Endothelial cell of hepatic sinusoid (primary cell): ENCODE results near the gene SYTL3.

Experiments used
- in situ Hi-C: cut with HindIII; loops from 2 replicates; pipeline ENCODE4 v1.10.0; 2017; ENCODE audit warnings: low sequenced_read_pairs

The SYTL3 gene

GRCh38 chr6:158755636-158756035 lies 105.8 kb downstream of the SYTL3 start:
- in situ Hi-C loops = loop anchor here (5.0 kb wide), 1 partner anchor 48 kb away; no protein-coding TSS in a partner anchor

- in situ Hi-C loops = loop anchor here (5.0 kb wide), 1 partner anchor 49 kb away; no protein-coding TSS in a partner anchor
These were observed 106.3 kb downstream of the SYTL3 start for GRCh38 chr6:158756126-158756525.

GRCh38 chr6:158756977-158757752 lies 107.3 kb downstream of the SYTL3 start:
- in situ Hi-C loops = loop anchor here (5.0 kb wide), 1 partner anchor 50 kb away; no protein-coding TSS in a partner anchor

- in situ Hi-C loops = loop anchor here (5.0 kb wide), 1 partner anchor 50 kb away; no protein-coding TSS in a partner anchor
These were observed 107.9 kb downstream of the SYTL3 start for GRCh38 chr6:158757753-158758090.

- in situ Hi-C loops = loop anchor here (5.0 kb wide), 1 partner anchor 51 kb away; no protein-coding TSS in a partner anchor
These were observed 108.6 kb downstream of the SYTL3 start for GRCh38 chr6:158758451-158758860.

GRCh38 chr6:158758941-158759479 lies 109.2 kb downstream of the SYTL3 start:
- in situ Hi-C loops = loop anchor here (5.0 kb wide), 1 partner anchor 52 kb away; no protein-coding TSS in a partner anchor

GRCh38 chr6:158759966-158760617 lies 110.2 kb downstream of the SYTL3 start:
- in situ Hi-C loops = loop anchor here (5.0 kb wide), 1 partner anchor 53 kb away; no protein-coding TSS in a partner anchor

GRCh38 chr6:158760618-158761250 lies 110.9 kb downstream of the SYTL3 start:
- in situ Hi-C loops = no loop called here

- in situ Hi-C loops = no loop called here
These were observed 111.9 kb downstream of the SYTL3 start for GRCh38 chr6:158761746-158762145.

GRCh38 chr6:158762787-158763433 lies 113.1 kb downstream of the SYTL3 start:
- in situ Hi-C loops = no loop called here

GRCh38 chr6:158763434-158764182 lies 113.8 kb downstream of the SYTL3 start:
- in situ Hi-C loops = no loop called here

GRCh38 chr6:158764183-158764849 lies 114.5 kb downstream of the SYTL3 start:
- in situ Hi-C loops = no loop called here

GRCh38 chr6:158764926-158765325 lies 115.1 kb downstream of the SYTL3 start:
- in situ Hi-C loops = no loop called here

GRCh38 chr6:158765499-158766068 lies 115.7 kb downstream of the SYTL3 start:
- in situ Hi-C loops = no loop called here

- in situ Hi-C loops = no loop called here
These were observed 117.0 kb downstream of the SYTL3 start for GRCh38 chr6:158766621-158767455.

GRCh38 chr6:158767709-158768108 lies 117.9 kb downstream of the SYTL3 start:
- in situ Hi-C loops = no loop called here

- in situ Hi-C loops = no loop called here
These were observed 118.6 kb downstream of the SYTL3 start for GRCh38 chr6:158768436-158768835.

- in situ Hi-C loops = no loop called here
These were observed 119.4 kb downstream of the SYTL3 start for GRCh38 chr6:158769234-158769770.
